Jurkat, Clone E6-1 (cell line): ENCODE results near the gene U2AF1L4.
A peak's percentile ranks its signal among the peaks of the same experiment; 100 is the strongest.

Experiments
- DNase-seq: peaks from one replicate; pipeline ENCODE4 v3.0.0-alpha.2; 2011; ENCODE audit warnings: low read depth, low spot score
- H3K4me3 ChIP-seq: 2 replicates; pipeline ENCODE4 v1.5.1; 2011; ENCODE audit warnings: mild to moderate bottlenecking, low read length, control low read depth, moderate library complexity

U2AF1L4 gene

DNA sequence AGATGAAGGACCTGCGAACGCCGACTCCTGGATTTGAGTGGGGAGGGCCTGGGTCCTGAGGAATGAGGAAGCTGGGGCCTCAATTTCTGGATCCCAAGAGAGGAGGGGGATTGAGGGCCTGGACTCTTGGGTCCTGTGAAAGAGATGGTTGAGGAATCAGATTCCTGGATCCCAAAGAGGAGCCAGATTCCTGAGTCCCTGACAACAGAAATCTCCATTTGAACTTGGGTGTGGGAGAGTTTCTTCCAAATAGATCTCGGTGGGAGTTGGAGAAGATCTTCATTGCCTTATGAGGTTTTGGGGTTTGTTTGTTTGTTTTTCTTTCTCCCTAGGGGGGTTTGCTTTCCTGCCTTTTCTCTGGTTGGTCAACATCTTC lies 857 bp upstream of the U2AF1L4 start:
- H3K4me3 ChIP-seq, result peak overlapping the region; percentile 86
- no peak for DNase-seq

DNA sequence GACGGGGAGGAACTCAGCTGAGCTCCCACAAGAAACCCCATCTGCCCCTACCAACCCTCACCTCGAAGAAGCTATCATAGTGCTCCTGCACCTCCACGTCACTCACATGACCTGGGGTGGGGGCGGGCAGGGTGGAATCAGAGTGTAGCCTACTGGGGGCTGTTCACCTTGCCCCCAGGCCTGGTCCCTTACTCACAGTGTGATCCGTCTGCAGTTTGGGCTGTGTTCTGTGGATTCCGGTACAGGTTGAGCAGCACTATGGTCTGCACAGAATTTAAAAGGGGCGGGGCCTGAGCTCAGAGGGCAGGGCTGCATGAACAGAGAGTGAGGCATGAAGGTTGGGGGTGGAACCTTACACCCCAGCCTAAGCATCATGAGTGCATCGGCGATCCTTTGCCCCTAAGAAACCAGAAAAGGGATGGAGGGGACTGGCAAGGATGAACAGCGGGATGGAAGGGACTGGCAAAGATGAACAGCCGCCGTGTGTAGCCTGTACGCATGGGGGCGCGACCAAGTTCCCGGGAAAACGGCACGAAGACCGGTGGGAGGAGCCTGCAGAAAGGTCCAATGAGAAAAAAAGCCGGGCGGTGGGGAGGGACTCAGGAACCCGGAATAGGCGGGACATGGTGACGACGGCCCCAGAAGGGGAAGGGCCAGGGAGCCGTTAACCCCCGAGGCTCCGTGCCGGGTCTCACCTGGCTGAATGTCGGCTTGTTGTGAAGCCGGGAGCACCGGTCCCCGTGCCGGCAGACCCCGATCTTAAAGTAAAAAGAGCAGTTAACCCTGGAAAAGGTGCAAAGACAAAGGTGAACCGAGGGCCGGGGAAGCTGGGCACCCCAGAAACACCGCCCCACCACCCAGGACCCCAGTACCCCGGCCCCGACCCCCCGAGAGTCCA lies 539 bp downstream of the U2AF1L4 start:
- peak; percentile 94 for DNase-seq
- peak overlapping the region; percentile 86 for H3K4me3 ChIP-seq

DNA sequence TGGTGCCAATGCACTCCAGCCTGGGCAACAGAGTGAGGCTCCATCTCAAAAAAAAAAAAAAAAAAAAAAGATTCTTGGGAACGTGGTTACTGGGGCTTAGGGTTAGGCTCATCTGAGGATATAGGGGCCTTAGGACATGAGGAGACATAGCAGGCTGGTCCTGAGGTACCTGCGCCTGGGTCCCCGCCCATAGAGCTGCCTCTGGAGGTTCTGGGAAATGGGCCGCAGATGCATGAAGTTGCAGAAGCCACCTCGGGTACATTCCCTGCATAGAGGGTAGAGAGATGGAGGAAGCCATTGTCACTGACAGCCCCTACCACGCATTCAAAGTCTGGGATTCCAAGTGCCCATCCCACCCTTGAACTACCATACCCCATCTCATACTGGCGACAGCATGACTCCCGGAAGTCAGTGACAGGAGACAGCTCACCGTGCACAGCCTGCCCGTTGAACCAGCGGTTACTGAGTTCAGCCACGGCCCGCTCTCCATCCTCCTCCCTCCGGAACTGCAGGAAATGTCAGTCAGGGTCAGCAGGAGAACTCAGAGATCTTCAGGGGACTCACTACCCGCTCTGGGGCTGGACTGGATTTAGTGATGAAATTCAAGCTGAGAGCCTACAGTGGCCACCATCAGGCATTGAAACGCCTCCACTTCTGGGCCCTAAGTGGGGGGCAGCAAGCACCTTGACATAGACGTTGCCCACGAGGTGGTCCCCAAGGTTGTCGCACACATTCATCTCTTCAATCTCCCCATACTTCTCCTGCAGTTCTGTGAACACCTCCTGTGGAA lies 1.4 kb downstream of the U2AF1L4 start:
- H3K4me3 ChIP-seq, result peak overlapping the region; percentile 86
- no peak for DNase-seq

DNA sequence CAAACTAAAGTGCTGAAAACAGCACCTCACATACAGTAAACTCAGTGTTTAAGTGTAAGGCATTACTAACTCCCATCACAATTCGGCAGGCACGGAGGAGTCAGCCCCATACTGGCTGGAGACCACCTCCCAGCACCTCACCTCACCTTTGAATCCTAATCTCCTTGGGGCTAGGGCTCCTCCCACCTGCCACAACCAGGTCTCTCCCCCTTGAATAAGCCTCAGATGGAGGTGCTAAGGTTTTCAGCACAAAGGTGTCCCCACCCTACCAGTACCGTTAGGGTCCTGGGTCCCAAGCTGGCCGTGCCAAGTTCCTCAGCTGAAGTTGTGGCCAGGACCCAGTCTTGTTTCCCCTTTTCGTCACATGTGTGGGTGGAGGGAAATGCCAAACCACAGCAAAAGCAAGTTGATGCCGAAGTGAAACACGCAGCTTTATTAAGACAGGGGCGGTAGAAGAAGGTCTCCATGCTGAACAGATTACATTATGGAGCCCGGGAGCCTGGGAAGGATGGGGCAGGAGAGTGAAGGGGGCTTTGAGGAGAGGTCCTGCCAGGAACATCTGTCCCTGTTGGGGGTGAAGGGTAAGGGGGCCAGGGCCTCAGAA lies 3.0 kb downstream of the U2AF1L4 start, which contains the start of gene IGFLR1:
Gene IGFLR1 (minus strand): TSS at position 332 of the 604 bp plus-strand sequence. CDS start 1,272 bp downstream, outside the sequence.
- peak; percentile 60 for DNase-seq
- H3K4me3 ChIP-seq, result peak within 1 kb of the TSS; percentile 69

DNA sequence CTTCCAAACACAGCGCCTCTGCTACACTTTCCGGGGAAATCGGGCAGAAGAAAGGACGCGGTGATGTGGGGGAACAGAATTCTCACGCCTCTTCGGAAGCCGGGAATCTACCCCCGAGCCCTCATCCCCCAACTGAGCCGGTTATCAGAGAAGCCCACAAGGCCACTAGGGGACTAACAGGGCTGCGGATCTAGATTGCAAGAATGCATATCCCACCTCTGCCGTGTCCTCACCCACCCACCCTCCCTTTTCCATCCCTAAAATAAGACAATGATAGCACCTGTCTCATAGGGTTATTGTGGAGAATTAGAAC lies 4.1 kb downstream of the U2AF1L4 start:
- no peak for DNase-seq
- peak overlapping the region; percentile 69 for H3K4me3 ChIP-seq

DNA sequence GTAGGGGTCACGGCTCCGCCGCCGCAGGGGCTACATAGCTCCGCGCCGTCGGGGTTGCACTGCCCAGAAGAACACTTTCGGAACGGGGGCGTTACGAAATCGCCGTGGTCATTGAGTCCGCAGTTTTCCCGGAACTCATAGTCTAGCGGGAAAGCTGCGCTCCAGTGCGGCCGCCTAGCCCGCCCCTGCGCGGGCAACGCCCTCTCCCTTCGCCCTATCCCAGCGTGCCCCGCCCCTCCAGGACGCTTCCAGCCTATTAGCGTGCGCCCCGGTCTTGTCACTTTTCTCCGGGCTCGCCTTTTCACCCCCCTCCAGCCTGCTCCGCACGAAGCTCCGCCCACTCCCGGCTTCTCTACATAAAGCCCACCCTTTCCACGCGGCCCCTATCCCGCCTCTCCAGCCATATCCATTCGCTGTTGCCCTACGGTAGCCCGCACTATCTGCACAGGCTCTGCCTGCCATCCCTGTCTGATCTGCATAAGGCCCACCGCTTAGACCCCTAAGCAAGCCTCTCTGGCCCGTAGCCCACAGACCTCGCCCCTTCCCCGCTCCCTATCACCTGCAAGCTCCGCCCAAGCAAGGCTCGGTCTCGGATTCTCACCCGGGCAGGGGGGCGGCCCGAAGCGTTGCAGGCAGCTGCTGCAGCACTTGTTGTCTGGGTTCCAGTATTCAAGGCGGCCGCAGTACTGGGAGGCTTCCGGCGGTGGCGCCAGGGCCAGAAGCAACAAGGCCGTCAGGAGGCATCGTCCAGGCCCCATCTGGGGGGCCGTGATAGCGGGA lies 4.6 kb downstream of the U2AF1L4 start:
- peak overlapping the region; percentile 69 for H3K4me3 ChIP-seq
- DNase-seq, result peak; percentile 93

DNA sequence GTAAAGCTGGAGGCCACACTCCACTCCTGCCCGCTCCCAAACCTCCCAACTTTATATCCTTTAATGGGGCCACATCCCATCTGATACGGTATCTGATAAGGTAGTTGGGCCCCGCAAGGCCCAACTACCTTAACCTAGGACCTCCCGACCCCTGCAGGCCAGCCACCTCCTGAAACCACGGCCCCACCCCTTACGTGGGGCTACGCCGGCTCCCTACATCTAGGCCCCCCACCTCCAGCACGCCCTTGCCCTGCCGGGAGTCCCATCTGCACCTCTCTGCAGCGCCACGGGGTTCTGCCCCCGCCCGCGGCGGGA lies 5.2 kb downstream of the U2AF1L4 start:
- DNase-seq, result no peak
- H3K4me3 ChIP-seq, result peak overlapping the region; percentile 69

DNA sequence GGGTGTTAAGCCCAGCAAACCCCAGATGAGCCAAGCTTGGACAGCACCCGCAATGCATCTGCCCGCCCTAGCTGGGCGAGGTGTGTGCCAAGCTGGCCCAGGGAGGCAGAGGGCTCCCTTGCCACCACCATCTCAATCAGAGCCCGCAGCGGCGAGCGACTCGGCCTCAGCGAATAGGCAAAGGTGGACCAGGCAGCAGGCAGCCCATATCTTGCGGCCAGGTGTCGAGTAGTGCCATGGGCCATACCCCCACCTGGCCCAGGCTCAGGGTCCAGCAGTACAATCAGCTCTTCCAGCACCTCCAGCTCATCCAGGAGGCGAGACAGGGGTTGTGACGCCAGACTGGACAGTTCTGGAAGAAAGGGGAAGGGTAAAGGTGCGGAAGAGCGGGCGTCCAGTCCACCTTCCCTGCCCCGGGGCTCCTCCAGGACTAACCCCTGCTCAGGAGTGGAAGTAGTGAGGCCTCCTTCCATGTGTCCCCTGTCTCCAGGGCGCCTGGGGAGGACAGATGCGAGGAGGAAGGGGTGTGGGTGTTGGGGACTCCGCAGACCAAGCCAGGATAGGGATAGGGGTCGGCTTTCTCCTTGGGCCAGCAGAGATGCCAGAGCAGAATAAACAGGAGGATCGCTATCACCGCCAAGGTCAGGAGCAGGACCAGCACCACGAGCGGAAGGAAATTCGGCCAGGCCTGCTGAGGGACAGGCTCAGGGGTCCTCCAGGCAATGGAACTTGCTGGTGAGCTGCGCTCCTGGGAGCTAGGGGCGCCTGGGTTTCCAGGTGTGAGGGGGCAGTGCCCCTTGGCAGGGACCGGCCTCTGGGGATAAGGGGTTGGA lies 5.7 kb downstream of the U2AF1L4 start:
- H3K4me3 ChIP-seq, result peak overlapping the region; percentile 69
- DNase-seq, result no peak

DNA sequence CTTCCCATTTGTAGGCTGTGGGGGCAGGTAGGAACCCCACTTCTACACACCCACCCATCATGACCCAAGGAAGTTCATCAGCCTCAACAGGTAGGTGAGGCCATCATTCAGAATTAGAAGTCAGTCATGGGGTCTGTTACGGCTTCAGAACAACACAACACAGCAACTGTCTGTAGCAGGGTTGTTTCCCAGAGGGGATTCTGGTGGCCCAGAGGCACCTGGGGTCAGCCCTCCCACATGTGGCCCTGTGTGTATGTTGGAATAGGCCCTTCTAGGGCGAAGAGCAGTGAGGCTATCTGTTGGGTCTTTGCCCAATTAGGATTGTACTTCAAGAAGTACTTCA lies 6.4 kb downstream of the U2AF1L4 start:
- no peak for DNase-seq
- H3K4me3 ChIP-seq, result no peak overlapping the region

DNA sequence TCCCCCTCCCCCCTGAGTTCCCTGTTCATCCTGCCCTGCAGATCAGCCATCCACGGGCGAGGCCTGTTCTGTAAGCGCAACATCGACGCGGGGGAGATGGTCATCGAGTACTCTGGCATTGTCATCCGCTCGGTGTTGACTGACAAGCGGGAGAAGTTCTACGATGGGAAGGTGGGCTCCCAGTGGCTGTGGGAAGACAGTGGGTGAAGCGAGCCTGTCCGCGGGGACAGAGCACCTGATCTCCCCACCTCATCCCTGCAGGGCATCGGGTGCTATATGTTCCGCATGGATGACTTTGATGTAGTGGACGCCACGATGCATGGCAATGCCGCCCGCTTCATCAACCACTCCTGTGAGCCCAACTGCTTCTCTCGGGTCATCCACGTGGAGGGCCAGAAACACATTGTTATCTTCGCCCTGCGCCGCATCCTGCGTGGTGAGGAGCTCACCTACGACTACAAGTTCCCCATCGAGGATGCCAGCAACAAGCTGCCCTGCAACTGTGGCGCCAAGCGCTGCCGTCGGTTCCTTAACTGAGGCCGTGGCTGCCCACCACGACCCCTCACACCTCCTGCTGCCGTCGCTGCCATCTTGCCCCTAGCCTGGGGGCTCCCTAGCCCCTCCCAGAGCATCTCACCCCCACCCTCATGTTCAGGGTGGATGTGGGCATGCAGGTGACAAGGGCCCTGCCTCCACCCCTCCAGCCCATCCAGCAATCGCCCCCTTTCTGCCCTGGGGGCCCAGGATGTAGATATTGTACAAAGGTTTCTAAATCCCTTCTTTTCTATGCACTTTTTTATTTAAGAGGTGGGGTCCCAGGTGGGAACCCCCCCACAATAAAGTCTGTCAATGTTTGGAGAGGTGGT lies 7.0 kb downstream of the U2AF1L4 start:
- no peak for DNase-seq

DNA sequence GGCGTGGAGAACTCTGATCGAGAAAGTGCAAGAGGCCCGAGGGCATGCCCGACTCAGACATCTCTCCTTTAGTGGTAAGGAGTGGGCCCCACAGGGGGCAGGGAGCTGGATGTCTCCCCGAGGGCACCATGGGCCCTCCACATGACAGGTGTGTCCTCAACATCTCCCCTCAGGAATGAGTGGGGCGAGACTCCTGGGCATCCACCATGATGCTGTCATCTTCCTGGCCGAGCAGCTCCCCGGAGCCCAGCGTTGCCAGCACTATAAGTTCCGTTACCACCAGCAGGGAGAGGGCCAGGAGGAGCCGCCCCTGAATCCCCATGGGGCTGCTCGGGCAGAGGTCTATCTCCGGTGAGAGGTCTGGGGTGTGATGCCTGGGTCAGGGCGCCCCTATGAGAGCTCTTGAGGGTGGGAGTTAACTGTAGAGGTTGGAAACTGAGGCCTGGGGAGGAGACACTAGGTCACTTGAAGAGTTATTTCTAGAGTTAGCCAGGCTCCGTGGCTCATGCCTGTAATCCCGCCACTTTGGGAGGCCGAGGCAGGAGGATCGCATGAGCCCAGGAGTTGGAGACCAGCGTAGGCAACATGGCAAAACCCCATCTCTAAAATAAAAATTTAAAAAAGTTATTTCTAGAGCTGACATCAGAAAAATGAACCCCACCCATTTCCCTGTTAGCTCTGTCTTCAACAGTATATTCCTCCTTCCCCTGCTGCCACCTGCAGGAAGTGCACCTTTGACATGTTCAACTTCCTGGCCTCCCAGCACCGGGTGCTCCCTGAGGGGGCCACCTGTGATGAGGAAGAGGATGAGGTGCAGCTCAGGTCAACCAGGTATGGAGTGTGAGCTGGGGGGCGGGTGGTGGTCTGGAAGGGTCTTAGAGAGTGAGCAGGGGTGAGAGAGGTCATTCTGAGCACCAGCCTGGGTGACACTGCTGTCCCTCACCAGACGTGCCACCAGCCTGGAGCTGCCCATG lies 8.0 kb downstream of the U2AF1L4 start:
- DNase-seq, result no peak
- H3K4me3 ChIP-seq, result no peak overlapping the region

More for the DNA sequence above, 7.0 kb downstream of the U2AF1L4 start:
- H3K4me3 ChIP-seq, result no peak overlapping the region

DNA sequence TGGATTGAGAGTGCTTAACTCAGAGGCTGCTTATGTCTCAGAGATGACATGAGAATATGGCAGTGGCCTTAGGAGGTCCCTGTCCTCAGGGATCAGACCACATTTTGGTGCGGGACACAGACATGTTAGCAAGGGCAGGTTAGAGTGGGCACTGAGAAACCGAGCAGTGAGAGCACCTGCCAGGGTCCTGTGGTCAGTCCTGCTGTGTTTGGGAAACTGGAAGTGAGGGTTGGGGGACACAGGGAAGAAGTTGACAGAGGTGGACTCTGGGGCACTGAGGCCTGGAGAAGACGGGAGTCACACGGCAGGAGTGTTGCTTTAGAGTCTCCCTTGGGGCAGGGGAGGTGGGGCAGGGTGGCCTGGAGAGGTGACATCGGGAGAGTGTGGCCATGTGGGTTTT lies 10.3 kb downstream of the U2AF1L4 start:
- DNase-seq, result no peak
- no peak overlapping the region for H3K4me3 ChIP-seq

DNA sequence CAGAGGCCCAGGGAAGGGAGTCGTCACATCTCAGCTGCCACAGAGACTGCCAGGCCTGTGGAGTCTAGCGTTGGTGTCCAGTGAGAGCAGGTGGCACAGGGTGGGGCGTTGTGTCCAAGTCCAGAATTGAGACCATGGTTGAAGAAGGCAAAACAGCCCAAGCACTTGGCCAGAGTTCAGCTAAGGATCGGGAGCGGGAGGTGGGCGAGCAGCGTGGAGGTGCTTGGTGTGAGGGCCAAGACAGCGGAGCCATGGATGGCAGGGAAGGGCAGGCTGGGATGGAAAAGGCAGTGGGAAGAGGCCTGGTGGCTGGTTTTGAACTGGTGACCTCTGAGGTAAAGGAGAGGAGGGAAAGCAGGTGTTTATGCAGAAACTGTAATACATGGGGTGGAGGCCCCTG lies 10.9 kb downstream of the U2AF1L4 start:
- H3K4me3 ChIP-seq, result no peak overlapping the region
- DNase-seq, result no peak

DNA sequence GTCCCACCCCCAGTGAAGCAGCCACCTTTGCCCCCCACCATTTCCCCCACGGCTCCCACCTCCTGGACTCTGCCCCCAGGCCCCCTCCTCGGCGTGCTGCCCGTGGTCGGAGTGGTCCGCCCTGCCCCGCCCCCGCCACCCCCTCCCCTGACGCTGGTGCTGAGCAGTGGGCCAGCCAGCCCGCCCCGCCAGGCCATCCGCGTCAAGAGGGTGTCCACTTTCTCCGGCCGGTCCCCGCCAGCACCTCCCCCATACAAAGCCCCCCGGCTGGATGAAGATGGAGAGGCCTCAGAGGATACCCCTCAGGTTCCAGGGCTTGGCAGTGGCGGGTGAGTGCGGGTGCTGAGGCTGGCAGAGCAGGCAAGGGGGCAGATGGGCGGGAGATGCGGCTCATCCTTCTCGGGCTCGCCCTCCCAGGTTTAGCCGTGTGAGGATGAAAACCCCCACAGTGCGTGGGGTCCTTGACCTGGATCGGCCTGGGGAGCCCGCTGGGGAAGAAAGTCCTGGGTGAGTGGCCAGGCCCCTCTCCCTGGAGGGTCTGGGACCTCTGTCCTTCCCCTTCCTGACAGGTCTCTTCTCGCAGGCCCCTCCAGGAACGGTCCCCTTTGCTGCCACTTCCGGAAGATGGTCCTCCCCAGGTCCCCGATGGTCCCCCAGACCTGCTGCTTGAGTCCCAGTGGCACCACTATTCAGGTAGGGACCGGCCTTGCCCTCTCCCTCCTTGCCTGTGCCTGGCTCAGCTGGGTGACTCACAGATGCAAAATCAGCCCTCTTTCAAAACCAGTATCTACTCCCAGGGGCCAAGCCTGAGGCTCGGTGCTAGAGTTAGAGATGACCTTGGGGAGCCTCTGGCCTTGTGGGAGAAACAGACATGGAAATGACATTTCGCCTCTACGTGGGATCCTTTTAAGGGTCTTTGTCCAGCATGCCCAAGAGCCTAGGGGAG lies 11.8 kb downstream of the U2AF1L4 start:
- no peak for DNase-seq
- H3K4me3 ChIP-seq, result no peak overlapping the region

DNA sequence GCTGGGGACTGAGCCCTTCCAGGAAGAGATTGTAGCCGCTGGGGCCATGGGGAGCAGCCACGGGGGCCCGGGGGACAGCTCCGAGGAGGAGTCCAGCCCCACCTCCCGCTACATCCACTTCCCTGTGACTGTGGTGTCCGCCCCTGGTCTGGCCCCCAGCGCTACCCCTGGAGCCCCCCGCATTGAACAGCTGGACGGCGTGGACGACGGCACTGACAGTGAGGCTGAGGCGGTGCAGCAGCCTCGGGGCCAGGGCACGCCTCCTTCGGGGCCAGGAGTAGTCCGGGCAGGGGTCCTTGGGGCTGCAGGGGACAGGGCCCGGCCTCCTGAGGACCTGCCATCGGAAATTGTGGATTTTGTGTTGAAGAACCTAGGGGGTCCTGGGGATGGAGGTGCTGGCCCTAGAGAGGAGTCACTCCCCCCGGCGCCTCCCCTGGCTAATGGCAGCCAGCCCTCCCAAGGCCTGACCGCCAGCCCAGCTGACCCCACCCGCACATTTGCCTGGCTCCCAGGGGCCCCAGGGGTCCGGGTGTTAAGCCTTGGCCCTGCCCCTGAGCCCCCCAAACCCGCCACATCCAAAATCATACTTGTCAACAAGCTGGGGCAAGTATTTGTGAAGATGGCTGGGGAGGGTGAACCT lies 12.6 kb downstream of the U2AF1L4 start:
- H3K4me3 ChIP-seq, result no peak overlapping the region
- DNase-seq, result no peak
